Middle frontal gyrus (tissue), 1 donor: ENCODE results near the gene DDX11.
A peak's percentile ranks its signal among the peaks of the same experiment; 100 is the strongest.
"Not testable (repeated sequence)": the region's sequence is repeated elsewhere in the genome, so short reads cannot be mapped to it uniquely, and the experiment has no call there.

Experiments
- DNase-seq: peaks from one replicate; pipeline ENCODE4 v3.0.0-alpha.2; 2015; ENCODE audit warnings: low spot score; ENCODE audit errors: extremely low spot score

Gene DDX11

DNA sequence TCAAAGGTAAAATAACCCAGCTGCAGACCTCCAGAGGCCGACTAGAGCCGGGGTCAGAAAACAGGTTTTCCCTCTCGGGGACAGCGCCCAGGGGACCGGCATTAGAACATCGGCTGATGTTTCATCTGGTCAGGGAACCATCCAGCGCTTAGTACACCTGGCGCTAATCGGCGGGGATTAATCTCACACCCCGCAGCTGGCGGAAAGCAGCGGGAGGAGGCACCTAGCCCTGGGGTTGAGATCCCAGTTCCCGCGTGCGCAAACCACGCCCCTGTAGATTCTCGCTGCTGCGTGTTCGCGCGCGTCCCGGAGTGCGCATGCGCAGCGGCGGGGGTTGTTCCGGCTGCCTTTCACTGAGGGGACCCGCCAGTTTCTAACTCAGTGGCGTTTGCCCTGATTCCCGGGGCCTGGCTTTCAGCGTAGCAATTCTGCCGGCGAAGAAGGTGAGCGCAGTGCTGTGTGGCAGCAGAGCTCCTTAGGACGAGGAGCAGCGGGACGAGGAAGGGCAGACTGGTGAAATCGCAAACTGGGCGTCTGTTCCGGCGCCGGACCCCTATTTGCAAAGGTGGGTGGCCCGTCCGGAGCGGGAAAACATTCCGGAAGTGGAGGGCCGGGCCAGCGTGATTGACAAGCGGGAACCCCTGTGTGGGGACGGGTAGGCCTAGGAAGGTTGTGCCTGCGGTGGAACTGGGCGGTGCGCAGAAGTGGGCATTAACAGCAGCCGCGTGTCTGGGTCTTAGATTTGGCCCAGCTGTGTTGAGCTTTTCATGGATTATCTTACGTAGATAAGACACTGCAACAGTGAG lies at the start of gene DDX11:
Gene DDX11 (plus strand): TSS at position 334 of the 806 bp plus-strand sequence. CDS start 4,534 bp downstream, outside the sequence.
- peak; percentile 75 for DNase-seq

DNA sequence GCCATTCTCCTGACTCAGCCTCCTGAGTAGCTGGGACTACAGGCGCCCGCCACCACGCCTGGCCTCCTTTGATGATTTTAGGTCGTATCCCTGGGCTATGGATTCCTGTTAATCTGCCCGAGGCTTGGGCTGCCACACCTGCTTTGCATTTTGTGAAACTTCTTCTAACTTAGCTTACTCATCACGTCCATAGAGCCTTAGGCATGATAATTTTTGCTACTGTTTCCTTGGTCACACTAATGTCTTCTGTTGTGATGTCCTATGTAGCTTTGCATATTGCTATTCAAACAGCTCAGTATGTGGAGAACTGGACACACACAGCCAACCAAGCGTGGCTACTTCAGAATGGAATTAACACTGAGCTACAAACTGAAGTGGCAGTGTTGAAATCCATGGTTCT lies 47.5 kb upstream of the DDX11 start:
- no peak for DNase-seq

DNA sequence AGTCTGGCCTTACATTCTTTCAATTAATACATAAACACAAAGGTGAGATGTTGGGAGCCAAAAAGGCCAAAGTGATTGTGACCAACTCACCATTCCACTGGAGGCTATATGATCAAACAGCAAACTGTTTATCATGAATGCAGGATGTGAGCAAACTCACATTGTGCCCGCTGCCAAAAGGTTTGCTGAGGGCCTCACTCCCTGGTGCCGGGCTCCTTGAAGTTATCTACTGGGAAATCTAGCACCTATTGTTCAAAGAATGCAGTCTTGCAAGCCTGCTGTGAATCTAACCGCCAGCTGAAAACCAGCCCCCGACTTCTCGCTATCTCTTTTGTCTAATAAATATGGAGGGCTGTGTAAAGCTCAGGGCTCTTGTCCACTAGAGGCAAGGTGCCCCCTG lies 46.7 kb upstream of the DDX11 start:
- DNase-seq: not testable (repeated sequence)

DNA sequence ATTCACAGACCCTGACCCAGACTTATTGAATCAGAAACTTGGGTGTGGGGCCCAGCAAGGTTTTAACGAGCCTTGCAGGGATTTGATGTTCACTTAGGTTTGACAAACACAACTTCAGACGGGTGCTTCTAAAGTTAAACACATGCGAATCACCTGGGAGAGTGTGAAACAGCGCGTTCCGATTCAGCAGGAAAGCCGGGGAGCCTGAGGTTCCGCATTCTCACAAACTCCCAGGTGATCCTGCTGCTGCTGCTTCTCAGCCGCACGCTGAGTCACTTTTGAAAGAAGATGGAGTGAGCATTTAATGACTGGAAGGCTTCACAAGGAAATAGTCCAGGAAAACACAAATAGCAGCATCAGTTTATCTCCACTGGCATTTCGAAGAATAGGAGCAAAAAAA lies 44.2 kb upstream of the DDX11 start:
- DNase-seq: no peak

- peak; percentile 31 for DNase-seq
Measured at GRCh38 chr12:31029916-31030562, 43.6 kb upstream of the DDX11 start.

DNA sequence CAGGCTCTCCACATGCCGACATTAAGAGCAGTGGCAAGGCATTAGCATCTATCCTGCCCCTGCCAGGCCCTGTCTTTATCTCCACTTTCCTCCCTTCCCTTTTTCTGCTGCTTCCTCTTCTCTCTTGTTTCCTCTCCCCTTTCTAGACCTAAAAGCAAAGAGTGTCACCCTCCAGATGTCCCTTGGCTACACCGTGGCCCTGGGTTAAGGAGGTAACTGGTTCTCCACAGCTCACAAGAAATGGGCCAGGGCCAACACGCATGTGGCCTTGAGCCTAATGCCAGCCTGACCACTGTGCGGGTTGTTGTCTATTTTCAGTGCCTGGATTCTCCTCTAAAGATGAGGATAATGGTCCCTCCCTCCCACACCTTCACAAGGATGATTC lies 41.7 kb upstream of the DDX11 start:
- no peak for DNase-seq

GRCh38 chr12:31033146-31033545 lies 40.5 kb upstream of the DDX11 start:
- DNase-seq: no peak

DNA sequence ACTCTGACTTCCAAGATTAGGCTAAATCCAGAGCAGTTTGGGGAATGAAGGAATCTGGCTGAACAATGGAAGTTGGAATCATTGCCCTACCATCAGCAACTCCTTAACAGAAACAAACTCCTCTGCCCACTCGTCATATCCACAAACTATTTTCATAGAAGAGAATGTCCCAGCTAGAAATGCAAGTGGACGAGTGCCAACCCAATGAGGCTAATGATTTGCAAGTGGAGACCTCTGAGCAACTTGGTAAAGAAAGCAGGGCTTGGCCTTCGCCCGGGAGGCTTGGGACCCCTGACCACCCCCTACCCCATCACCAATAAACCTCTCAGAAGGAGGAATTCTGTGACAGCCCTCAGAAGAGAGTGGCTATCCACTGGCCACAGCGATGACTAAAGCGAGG lies 40.0 kb upstream of the DDX11 start:
- no peak for DNase-seq

DNA sequence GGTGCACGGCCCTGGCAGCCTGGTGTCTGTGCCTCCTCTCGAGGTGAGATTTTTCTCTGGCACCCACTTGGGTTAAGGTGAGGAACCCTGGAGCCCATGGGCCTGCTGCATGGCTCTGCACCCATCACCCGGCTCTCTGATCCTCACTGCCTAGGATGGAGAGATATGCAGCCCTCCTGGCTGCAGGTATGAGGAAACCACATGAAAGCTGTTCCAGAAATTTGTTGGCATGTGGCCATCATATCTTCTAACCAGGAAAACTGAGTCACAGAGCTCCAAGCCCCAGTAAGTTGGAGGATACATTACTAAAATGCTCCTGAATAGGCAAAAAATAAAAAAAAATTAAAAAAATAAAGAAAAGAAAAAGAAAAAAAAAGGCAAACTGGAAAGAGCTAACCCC lies 39.3 kb upstream of the DDX11 start:
- no peak for DNase-seq

DNA sequence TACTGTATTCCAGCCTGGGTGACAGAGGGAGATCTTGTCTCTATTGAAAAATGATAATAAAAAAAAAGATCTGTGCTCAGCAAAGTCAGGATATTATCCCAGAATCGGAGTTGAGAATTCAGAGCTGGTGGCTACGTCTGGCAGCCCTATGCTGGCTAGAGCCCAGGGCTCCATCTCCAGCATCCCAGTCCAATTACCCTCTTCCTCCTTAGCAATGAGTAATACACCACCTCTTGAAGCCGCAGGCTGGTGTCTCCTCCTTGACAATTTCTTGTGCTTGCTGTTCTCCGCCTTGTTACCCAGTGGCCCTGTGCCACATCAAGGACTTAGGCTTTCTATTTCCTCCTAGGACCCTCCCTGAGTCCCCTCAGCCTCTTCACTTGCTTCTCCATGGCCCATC lies 38.4 kb upstream of the DDX11 start:
- DNase-seq: no peak

- DNase-seq: no peak
Measured at GRCh38 chr12:31035967-31036665, 37.5 kb upstream of the DDX11 start.

DNA sequence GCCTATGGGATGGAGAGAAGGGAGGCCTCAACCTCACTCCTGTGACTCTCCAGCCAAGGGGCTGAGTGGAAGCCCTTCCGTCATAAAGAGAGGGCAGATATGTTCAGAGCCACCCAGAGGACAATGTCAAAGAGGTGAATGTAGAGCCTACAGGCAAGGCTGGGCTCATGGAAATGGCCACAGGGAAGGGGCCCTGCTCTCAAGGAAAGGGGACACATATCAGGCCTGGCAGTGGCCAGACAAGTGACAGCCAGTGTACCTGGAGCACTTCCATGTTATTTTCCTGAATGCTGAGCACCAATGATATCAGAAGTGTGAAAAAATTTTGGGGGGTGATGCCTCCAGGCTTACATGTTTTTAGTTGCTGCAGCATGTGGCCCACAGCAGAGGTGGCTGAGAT lies 36.6 kb upstream of the DDX11 start:
- DNase-seq: no peak

DNA sequence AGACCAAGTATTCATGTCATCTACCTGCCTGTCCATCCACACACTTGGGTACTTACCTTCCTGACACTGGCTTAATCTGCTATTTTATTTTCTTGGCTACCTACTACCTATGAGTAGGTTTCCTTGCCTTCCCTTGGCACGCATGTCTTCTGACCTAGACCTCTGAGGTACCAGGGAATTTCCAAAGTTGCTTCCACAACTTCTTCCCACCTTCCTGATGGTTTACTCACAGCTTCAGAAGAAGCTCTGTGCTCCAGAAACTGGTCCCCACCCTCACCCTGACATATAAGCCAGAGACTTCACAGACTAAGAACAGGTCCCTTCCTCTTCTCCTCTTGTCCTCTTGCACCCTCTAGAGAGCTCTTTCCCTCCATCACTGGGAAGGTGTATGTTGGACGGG lies 35.7 kb upstream of the DDX11 start:
- no peak for DNase-seq

DNA sequence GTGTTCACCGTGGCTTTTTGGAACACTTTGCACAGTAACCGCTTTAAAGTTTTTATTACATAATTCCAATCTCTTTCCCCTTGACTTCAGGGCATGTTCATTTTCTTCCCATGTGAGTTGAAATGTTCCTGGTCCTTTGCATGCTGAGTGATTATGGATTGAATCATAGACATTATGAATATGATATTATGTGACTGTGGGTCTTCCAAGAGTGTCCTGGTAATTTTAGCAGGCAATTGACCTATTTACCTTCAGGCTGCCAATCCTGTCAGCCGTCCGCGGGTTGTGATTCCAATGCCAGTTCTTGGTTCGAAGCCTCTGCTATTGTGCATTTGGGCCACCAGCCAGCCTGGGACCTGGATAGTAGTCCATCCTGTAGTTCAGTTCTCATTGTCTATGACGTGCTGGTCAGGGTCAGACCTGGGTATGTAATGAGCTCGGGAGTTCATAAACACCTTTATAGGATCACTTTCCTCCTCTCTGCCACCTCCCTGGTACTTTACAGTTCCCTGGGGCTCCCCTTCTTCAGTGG lies 32.6 kb upstream of the DDX11 start:
- no peak for DNase-seq

- DNase-seq: not testable (repeated sequence)
Measured at GRCh38 chr12:31050143-31050542, 23.5 kb upstream of the DDX11 start.

GRCh38 chr12:31050548-31050947 lies 23.1 kb upstream of the DDX11 start:
- not testable (repeated sequence) for DNase-seq

- not testable (repeated sequence) for DNase-seq
Measured at GRCh38 chr12:31051692-31052091, 22.0 kb upstream of the DDX11 start.

- not testable (repeated sequence) for DNase-seq
Measured at GRCh38 chr12:31052121-31052520, 21.5 kb upstream of the DDX11 start.

- not testable (repeated sequence) for DNase-seq
Measured at GRCh38 chr12:31052666-31053439, 20.8 kb upstream of the DDX11 start.

DNA sequence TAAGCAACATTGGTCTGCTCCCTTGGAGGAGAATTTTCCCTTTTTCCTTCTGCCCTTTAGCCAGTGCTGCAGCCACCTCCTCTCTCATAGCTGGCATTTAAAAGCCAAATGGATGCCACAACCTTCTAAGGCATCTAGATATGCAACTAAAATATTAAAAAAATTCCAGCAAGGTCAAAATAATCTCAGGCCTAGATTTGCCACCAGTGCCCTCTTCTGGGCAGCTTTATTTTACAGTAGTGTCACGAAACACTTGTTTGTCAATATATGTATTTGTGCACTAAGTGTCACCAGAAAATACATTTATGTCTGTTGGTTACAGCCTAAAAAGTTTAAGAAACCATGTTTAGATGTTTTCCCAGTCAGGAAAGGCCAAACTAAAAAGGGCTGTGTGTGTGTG lies 19.7 kb upstream of the DDX11 start:
- DNase-seq: not testable (repeated sequence)

- no peak for DNase-seq
Measured at GRCh38 chr12:31057671-31058070, 16.0 kb upstream of the DDX11 start.
